Testis (tissue), 2 donors: Measurements from ENCODE around the gene FCRL5.

Experiments
- POLR2A ChIP-seq: fragments of 450-650 bp; IDR thresholded peaks from one replicate; pipeline ENCODE4 v1.6.1; 2017; ENCODE audit warnings: antibody characterized with exemption, mild to moderate bottlenecking, moderate library complexity
- TF ChIP-seq, protein P1 (sequence below), 3 experiments: fragments of 450-650 bp in 2 of 3; fragments of 200-600 bp in 1 of 3; sonication (generic) in 1 of 3; IDR thresholded peaks; one replicate each; pipeline ENCODE4 v1.5.1; 2016 to 2019; ENCODE audit warnings: antibody characterized with exemption in 3 of 3, mild to moderate bottlenecking in 2 of 3, moderate library complexity in 1 of 3

DNA sequence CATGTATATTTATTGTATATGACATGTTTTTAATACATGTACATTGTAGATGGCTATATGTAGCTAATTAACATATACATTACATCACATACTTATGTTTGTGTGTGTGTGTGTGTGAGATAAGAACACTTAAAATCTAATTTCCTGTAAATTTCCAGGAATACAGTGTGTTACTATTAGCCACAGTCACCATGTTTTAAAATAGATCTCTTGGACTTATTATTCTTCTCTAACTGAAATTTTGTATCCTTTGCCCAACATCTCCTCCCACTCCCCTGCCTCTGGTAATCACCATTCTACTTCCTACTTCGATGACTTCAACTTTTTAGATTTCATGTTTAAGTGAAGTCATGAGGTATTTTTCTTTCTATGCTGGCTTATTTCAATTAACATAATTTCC is 64.8 kb downstream of the FCRL5 start:
- TF ChIP-seq, protein P1, sequence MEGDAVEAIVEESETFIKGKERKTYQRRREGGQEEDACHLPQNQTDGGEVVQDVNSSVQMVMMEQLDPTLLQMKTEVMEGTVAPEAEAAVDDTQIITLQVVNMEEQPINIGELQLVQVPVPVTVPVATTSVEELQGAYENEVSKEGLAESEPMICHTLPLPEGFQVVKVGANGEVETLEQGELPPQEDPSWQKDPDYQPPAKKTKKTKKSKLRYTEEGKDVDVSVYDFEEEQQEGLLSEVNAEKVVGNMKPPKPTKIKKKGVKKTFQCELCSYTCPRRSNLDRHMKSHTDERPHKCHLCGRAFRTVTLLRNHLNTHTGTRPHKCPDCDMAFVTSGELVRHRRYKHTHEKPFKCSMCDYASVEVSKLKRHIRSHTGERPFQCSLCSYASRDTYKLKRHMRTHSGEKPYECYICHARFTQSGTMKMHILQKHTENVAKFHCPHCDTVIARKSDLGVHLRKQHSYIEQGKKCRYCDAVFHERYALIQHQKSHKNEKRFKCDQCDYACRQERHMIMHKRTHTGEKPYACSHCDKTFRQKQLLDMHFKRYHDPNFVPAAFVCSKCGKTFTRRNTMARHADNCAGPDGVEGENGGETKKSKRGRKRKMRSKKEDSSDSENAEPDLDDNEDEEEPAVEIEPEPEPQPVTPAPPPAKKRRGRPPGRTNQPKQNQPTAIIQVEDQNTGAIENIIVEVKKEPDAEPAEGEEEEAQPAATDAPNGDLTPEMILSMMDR (IDR thresholded peaks at IDR 0.05): no peak
- TF ChIP-seq POLR2A: no peak
